Measurements from ENCODE around the gene WNT5B. TPM values are rescaled to one million over a fixed set of nuclear protein-coding genes. Genes with fewer than 3 reads are reported as not detected.

WNT5B gene
- total and polyA plus RNA-seq, 9 of the 15 experiments (the other 6 are each of a cell fraction or from before 2014, with no cell fraction given): 0.42 to 16.8 (median 5.4) TPM

GRCh38 chr12:1692226-1692625 lies 63.2 kb downstream of the WNT5B start:
- H4K20me1 ChIP-seq (replicated peaks; ENCODE audit: control insufficient read depth, insufficient read depth, low read length): peaks cover 26% of the 10 kb centered on the region; the same call in 1 of the 2 replicates
- no peaks in the 10 kb centered on the region for H3K27me3 ChIP-seq (ENCODE audit: control insufficient read depth in 2 of 2, insufficient read depth in 2 of 2, low read length in 2 of 2)
- peak overlapping the region; percentile 91 for H3K4me2 ChIP-seq (ENCODE audit: insufficient read depth, low read length)
- H3K4me3 ChIP-seq: peak overlapping the region; percentile 95
- peaks cover 3% of the 10 kb centered on the region for H3K9me1 ChIP-seq (ENCODE audit: control insufficient read depth, insufficient read depth, low read length)
- no peak for FAIRE-seq
- no peak overlapping the region for H2AFZ ChIP-seq (ENCODE audit: low read depth, low read length)
- peaks cover 0 to 7% of the 10 kb centered on the region in 2 experiments; a peak in 3 of 5 replicates for H3K4me1 ChIP-seq (replicated peaks in 1 of 2; ENCODE audit: control insufficient read depth in 2 of 2, insufficient read depth in 2 of 2, low read length in 2 of 2)
- no peaks in the 10 kb centered on the region for H3K9me3 ChIP-seq (replicated peaks; ENCODE audit: control insufficient read depth, insufficient read depth, low read depth, low read length)
- BruUV-seq (replicated peaks): TSS peak; percentile 58
- WGBS (ENCODE audit: insufficient coverage, low coverage, missing lambda C conversion rate): 0% methylated on average over 4 of the region's 4 CpGs
- CTCF ChIA-PET (ENCODE audit: low intra/inter-chr PET ratio): no interaction called here
- POLR2A ChIA-PET: interaction anchor here (1.4 to 2.0 kb wide), 4 partner anchors 11 to 15 kb away, joined by 3 to 20 read pairs (median 7); no protein-coding TSS in a partner anchor
- ATAC-seq: no peak
- peaks cover 15% of the 10 kb centered on the region for H3K36me3 ChIP-seq (ENCODE audit: control insufficient read depth, insufficient read depth, low read length)
- H3K79me2 ChIP-seq (ENCODE audit: control insufficient read depth, insufficient read depth, low read length): peaks cover 64% of the 10 kb centered on the region
- in situ Hi-C loops (cut with MboI): no loop called here
- peak overlapping the region; percentile 92; the same call in 2 of the 3 replicates for H3K27ac ChIP-seq (ENCODE audit: extremely low read depth, low read depth, low read length)
- intact Hi-C loops (cut with micrococcal nuclease): no loop called here
- DNase-seq (ENCODE audit: extremely low read depth in 1 of 4, low spot score in 3 of 4): peak in 2 of 4 experiments; percentile 14 to 20
- peak overlapping the region in 1 of 2 experiments; percentile 94; a peak in 2 of 4 replicates for H3K9ac ChIP-seq (ENCODE audit: insufficient read depth in 1 of 2, low read depth in 2 of 2, low read length in 2 of 2)
- no peak for TF ChIP-seq CEBPG (CRISPR knock-in tag; IDR thresholded peaks at IDR 0.05)
- 0 out of 4 replicates have a peak, but pooled peaks of 1 of the 2 experiments have one; percentile 12 for TF ChIP-seq CEBPG (tag; conservative IDR thresholded peaks at IDR 0.05 in 1 of 2, IDR thresholded peaks at IDR 0.05 in 1 of 2)
- peak; percentile 35 for TF ChIP-seq MEIS2 (IDR thresholded peaks at IDR 0.05; ENCODE audit: partially characterized antibody)
- no peak for TF ChIP-seq ZNF589 (CRISPR knock-in tag; IDR thresholded peaks at IDR 0.05; ENCODE audit: low read depth)

Measured in K562 (cell line).